GM12874 (cell line): ENCODE results near the gene FLT1.
A peak's percentile ranks its signal among the peaks of the same experiment; 100 is the strongest.

Source experiments
- CTCF ChIP-seq: IDR thresholded peaks from 2 replicates; pipeline ENCODE4 v1.5.1; 2011; ENCODE audit warnings: low read depth, mild to moderate bottlenecking, control low read depth, low read length, moderate library complexity; ENCODE audit not compliant: insufficient read depth

The FLT1 gene

DNA sequence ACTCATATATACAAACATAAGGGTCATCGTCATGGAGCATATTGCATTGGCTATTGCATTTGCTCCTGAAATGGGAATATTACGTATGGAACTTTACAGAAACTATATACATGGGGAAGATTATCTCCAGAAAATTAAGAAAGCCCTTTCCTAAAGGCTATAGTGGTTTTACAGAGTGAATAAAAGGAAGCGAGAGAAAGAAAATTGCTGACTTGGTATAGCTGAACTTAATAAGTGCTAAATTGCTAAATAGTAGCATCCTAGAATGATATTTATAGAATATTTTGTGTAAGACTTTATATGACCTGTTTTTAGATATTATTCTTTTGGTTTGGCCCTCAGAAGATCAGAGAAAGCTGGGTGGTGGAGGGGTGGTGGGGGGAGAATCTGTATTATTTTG is 114.6 kb downstream of the FLT1 start:
- TF ChIP-seq CTCF: no peak

DNA sequence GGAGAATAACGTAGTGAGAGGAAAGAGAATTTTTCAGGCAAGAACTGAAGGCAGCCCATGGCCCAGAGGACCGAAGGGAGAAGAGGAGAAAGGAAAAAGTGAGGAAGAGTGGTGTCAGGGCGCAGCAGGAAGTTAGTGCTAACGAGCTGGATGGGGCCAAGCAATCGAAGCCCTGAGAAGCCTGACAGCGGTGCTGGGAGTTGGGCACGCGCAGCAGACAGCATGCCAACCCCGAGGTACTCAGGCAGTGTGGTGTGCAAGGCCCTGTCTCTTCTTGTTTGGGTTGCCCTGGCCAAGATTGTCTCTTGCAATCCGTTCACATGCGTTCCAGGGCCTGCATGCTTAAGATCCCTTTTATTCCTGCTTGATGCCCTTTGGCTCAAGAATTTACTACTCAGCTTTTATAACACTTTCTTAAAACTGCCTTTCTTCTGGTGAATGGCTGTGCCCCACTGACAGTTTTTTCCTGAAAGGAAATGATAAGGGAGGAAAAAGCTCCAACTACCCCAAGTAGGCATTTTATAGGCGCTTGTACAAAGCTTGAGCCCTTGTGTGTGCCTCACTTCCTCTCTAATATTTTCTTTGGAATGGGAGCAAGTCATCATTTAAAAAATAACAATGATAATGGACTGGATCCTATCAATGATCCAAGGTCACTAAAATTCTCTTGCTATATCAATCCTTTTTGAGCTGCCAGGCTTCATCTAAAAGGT is 115.4 kb downstream of the FLT1 start:
- no peak for TF ChIP-seq CTCF

GRCh38 chr13:28376604-28377003 is 118.3 kb downstream of the FLT1 start:
- 0 out of 2 replicates have a peak, but pooled peaks have one; percentile 10 for TF ChIP-seq CTCF

DNA sequence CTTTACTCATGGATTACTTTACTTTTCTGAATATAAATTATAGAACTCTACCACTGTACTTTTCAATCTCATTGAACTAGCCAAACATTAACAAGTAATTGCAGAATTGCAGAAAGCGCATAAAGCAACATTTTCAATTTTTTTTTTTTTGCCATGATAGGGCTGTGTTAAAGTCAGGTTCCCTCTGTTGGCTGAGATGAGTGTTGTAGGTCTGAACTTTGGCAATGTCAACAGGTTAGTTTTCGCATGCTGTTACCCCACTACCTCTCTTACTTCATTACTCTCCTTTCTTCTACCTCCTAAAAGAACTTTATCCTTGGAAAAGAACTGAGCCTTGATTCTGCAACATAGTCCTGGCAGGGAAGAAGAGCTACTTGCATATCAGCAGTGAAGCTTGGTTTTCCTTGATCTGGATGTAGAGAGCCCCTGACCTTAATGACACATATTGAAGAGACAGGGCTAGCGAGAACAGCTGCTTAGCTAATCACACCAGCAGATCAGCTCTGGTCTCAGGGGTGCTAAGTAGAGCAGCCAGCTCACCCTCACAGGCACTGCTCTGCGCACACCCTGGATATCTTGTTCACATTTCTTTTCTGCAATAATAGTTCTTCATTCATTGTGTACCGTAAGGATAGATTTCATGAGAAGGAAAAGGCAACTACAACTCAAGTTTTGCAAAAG is 119.5 kb downstream of the FLT1 start:
- no peak for TF ChIP-seq CTCF

DNA sequence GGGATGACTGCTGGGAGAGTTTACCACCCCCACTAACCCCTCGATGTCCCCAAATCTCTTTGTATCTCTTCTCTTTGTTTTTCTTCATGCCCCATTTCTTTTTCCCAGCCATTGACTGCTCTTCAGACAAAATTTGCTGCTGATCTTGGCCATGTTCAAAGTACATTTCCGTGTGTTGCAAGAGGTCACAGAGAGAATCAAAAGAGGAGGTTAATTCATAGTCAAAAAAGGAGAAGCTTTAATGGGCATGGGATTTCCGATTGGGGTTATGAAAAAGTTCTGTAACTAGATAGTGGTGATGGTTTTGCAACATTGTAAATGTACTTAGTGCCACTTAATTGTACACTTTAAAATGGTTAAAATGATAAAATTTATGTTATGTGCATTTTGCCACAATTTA is 121.1 kb downstream of the FLT1 start:
- TF ChIP-seq CTCF: no peak

- no peak for TF ChIP-seq CTCF
Observed at GRCh38 chr13:28370448-28370847, 124.5 kb downstream of the FLT1 start.

DNA sequence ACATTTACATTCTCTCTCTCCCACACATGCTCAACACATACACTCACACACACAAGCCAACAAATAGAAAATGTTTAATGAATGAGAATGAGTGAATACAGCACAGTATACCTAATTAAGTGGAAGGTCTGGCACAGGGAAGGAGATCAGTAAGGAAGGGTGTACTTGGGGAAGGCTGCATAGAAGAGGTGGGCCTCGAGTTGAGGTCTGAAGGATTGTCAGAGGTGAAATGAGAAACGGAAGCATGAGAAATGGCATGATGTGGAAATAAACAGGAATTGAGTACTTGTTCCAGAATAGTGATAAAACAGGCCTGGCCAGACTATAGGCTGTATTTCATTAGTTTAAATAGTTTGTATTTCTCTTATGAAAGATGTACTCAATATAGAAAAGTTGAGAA is 136.2 kb downstream of the FLT1 start:
- no peak for TF ChIP-seq CTCF
